Measurements from ENCODE around the gene ZNF141.
"Not testable (repeated sequence)": the region's sequence is repeated elsewhere in the genome, so short reads cannot be mapped to it uniquely, and the experiment has no call there.

DNA sequence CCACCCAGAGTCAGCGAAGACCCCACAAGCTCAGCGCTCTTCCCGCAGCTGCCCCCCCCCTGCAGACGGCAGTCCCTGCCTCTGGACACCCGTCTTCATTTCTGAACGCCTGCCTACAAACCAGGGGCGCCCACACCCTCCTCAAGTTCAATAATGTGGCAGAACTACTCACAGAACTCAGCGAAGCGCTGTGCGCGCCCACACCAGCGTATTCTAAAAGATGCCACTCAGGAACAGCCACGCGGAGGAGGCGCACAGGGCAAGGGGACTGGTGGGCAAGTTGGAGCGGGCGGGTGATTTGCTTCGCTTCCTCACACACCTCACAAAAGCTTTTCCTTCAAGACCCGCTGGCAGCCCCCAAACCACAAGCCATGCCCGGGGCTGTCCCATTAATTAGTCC, 33.1 kb upstream of the ZNF141 start:
- TF ChIP-seq, protein P1, sequence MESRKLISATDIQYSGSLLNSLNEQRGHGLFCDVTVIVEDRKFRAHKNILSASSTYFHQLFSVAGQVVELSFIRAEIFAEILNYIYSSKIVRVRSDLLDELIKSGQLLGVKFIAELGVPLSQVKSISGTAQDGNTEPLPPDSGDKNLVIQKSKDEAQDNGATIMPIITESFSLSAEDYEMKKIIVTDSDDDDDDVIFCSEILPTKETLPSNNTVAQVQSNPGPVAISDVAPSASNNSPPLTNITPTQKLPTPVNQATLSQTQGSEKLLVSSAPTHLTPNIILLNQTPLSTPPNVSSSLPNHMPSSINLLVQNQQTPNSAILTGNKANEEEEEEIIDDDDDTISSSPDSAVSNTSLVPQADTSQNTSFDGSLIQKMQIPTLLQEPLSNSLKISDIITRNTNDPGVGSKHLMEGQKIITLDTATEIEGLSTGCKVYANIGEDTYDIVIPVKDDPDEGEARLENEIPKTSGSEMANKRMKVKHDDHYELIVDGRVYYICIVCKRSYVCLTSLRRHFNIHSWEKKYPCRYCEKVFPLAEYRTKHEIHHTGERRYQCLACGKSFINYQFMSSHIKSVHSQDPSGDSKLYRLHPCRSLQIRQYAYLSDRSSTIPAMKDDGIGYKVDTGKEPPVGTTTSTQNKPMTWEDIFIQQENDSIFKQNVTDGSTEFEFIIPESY (IDR thresholded peaks at IDR 0.05): not testable (repeated sequence)
- not testable (repeated sequence) for TF ChIP-seq ATF7 (IDR thresholded peaks at IDR 0.05; ENCODE audit: low read depth); PAX8 (IDR thresholded peaks at IDR 0.05); CREB1 (IDR thresholded peaks at IDR 0.05; ENCODE audit: low read depth); POLR2A (IDR thresholded peaks at IDR 0.05; ENCODE audit: low read depth, low read length); RCOR1 (conservative IDR thresholded peaks at IDR 0.05; ENCODE audit: low read depth, low read length); TAF1 (IDR thresholded peaks at IDR 0.05; ENCODE audit: borderline replicate concordance, low read depth, low read length); TCF3 (IDR thresholded peaks at IDR 0.05; ENCODE audit: borderline replicate concordance, insufficient read depth, low read depth, low read length)
- TF ChIP-seq, protein P2, sequence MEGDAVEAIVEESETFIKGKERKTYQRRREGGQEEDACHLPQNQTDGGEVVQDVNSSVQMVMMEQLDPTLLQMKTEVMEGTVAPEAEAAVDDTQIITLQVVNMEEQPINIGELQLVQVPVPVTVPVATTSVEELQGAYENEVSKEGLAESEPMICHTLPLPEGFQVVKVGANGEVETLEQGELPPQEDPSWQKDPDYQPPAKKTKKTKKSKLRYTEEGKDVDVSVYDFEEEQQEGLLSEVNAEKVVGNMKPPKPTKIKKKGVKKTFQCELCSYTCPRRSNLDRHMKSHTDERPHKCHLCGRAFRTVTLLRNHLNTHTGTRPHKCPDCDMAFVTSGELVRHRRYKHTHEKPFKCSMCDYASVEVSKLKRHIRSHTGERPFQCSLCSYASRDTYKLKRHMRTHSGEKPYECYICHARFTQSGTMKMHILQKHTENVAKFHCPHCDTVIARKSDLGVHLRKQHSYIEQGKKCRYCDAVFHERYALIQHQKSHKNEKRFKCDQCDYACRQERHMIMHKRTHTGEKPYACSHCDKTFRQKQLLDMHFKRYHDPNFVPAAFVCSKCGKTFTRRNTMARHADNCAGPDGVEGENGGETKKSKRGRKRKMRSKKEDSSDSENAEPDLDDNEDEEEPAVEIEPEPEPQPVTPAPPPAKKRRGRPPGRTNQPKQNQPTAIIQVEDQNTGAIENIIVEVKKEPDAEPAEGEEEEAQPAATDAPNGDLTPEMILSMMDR (IDR thresholded peaks at IDR 0.05 in 2 of 3, conservative IDR thresholded peaks at IDR 0.05 in 1 of 3; ENCODE audit: control insufficient read depth in 2 of 3, extremely low read depth in 1 of 3, insufficient read depth in 1 of 3, low read depth in 3 of 3, low read length in 3 of 3): not testable (repeated sequence)
- TF ChIP-seq, protein P3, sequence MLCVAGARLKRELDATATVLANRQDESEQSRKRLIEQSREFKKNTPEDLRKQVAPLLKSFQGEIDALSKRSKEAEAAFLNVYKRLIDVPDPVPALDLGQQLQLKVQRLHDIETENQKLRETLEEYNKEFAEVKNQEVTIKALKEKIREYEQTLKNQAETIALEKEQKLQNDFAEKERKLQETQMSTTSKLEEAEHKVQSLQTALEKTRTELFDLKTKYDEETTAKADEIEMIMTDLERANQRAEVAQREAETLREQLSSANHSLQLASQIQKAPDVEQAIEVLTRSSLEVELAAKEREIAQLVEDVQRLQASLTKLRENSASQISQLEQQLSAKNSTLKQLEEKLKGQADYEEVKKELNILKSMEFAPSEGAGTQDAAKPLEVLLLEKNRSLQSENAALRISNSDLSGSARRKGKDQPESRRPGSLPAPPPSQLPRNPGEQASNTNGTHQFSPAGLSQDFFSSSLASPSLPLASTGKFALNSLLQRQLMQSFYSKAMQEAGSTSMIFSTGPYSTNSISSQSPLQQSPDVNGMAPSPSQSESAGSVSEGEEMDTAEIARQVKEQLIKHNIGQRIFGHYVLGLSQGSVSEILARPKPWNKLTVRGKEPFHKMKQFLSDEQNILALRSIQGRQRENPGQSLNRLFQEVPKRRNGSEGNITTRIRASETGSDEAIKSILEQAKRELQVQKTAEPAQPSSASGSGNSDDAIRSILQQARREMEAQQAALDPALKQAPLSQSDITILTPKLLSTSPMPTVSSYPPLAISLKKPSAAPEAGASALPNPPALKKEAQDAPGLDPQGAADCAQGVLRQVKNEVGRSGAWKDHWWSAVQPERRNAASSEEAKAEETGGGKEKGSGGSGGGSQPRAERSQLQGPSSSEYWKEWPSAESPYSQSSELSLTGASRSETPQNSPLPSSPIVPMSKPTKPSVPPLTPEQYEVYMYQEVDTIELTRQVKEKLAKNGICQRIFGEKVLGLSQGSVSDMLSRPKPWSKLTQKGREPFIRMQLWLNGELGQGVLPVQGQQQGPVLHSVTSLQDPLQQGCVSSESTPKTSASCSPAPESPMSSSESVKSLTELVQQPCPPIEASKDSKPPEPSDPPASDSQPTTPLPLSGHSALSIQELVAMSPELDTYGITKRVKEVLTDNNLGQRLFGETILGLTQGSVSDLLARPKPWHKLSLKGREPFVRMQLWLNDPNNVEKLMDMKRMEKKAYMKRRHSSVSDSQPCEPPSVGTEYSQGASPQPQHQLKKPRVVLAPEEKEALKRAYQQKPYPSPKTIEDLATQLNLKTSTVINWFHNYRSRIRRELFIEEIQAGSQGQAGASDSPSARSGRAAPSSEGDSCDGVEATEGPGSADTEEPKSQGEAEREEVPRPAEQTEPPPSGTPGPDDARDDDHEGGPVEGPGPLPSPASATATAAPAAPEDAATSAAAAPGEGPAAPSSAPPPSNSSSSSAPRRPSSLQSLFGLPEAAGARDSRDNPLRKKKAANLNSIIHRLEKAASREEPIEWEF (IDR thresholded peaks at IDR 0.05; ENCODE audit: insufficient replicate concordance, low read depth, low read length): not testable (repeated sequence)
- TF ChIP-seq, protein P4, sequence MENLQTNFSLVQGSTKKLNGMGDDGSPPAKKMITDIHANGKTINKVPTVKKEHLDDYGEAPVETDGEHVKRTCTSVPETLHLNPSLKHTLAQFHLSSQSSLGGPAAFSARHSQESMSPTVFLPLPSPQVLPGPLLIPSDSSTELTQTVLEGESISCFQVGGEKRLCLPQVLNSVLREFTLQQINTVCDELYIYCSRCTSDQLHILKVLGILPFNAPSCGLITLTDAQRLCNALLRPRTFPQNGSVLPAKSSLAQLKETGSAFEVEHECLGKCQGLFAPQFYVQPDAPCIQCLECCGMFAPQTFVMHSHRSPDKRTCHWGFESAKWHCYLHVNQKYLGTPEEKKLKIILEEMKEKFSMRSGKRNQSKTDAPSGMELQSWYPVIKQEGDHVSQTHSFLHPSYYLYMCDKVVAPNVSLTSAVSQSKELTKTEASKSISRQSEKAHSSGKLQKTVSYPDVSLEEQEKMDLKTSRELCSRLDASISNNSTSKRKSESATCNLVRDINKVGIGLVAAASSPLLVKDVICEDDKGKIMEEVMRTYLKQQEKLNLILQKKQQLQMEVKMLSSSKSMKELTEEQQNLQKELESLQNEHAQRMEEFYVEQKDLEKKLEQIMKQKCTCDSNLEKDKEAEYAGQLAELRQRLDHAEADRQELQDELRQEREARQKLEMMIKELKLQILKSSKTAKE (IDR thresholded peaks at IDR 0.05; ENCODE audit: low read depth, poor library complexity, severe bottlenecking): not testable (repeated sequence)
